Spleen (tissue), 7 donors: ENCODE data around the gene SMOC2.

Source experiments
- POLR2AphosphoS5 ChIP-seq, 3 donors: sonication (generic); formaldehyde crosslinking; IDR thresholded peaks; one replicate each; pipeline ENCODE4 v1.5.1; 2017; ENCODE audit warnings: antibody characterized with exemption in 3 of 3
- TF ChIP-seq, protein P1 (sequence below), 11 experiments: fragments of 200-600 bp in 7 of 11; fragments of 450-650 bp in 4 of 11; sonication (generic) in 4 of 11; IDR thresholded peaks in 8 of 11; conservative IDR thresholded peaks in 3 of 11; 1 replicate in 7 of 11; 2 replicates in 4 of 11; pipeline versions ENCODE4 v1.4.0 to v1.8.0; 2016 to 2021; ENCODE audit warnings: antibody characterized with exemption in 11 of 11, inconsistent platforms in 4 of 11, mild to moderate bottlenecking in 1 of 11
- donor health status: DM: no; HTN: no; CAD: no; lungs with moderate emphysema.
- donor health status: DM: no; HTN: no; CAD: no.
- donor health status: DM: no; HTN: no; CAD: no.

DNA sequence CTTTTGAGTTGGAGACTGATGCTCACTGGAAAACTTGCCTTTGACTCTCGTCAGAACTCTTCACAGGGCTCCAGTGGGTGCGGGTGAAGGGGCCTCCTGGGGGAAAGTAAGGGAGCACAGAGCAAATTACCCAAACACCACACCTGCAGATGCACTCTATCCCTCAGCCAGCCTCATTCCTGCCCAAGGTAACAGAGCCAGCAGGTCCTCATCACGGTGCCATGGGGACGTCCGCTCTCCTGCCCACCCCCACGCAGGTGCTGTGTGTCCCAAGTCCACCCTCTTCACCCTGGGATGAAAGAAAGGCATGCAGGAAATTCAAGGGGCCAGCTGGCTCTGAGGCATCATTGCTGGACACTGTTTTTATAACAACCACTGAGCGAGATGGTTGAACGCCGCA lies 269.0 kb downstream of the SMOC2 start:
- no peak for TF ChIP-seq POLR2AphosphoS5 (IDR thresholded peaks at IDR 0.05)
- TF ChIP-seq, protein P1, sequence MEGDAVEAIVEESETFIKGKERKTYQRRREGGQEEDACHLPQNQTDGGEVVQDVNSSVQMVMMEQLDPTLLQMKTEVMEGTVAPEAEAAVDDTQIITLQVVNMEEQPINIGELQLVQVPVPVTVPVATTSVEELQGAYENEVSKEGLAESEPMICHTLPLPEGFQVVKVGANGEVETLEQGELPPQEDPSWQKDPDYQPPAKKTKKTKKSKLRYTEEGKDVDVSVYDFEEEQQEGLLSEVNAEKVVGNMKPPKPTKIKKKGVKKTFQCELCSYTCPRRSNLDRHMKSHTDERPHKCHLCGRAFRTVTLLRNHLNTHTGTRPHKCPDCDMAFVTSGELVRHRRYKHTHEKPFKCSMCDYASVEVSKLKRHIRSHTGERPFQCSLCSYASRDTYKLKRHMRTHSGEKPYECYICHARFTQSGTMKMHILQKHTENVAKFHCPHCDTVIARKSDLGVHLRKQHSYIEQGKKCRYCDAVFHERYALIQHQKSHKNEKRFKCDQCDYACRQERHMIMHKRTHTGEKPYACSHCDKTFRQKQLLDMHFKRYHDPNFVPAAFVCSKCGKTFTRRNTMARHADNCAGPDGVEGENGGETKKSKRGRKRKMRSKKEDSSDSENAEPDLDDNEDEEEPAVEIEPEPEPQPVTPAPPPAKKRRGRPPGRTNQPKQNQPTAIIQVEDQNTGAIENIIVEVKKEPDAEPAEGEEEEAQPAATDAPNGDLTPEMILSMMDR (IDR thresholded peaks at IDR 0.05 in 8 of 11, conservative IDR thresholded peaks at IDR 0.05 in 3 of 11), result no peak
